HCT116 (cell line): Measurements from ENCODE around the gene CD69. TPM values are rescaled to one million over a fixed set of nuclear protein-coding genes. Genes with fewer than 3 reads are reported as not detected.

Experiments used
- ATAC-seq: fragments of 200-7000 bp; cut with Tn5 transposase; 2 replicates; pipeline ENCODE4 v1.9.1; 2020; ENCODE audit warnings: mild to moderate bottlenecking, moderate library complexity
- BruUV-seq: library from RNA; stranded (reverse); fragments of 400-500 nt; replicated peaks from 2 replicates; lab custom pipeline; 2021; lab: Mats Ljungman, UMichigan
- CTCF ChIA-PET: fragments of 300-600 bp; sonication (Branson Sonifier 250); formaldehyde crosslinking; loops from one replicate; lab custom pipeline; 2021; ENCODE audit warnings: antibody characterized with exemption; lab: Charles Lee
- POLR2A ChIA-PET: fragments of 300-600, 350-600 bp; sonication (Branson Sonifier 250); formaldehyde crosslinking; loops from one replicate; lab custom pipeline; 2021; ENCODE audit warnings: antibody characterized with exemption; lab: Charles Lee
- RAD21 ChIA-PET, 2 experiments: fragments of 300-600 bp; sonication (Branson Sonifier 250); formaldehyde crosslinking; loops; one replicate each; lab custom pipeline; 2023; ENCODE audit warnings: low total read pairs in 2 of 2; ENCODE audit not compliant: uncharacterized antibody in 2 of 2, unreplicated experiment in 2 of 2, low non-redundant PET in 1 of 2; lab: Charles Lee
- DNase-seq: peaks from one replicate; pipeline ENCODE4 v3.0.0-alpha.2; 2010; ENCODE audit warnings: low read depth, low spot score
- H2AFZ ChIP-seq: fragments of 200-600 bp; shearing (Covaris generic), sonication (generic); 2 replicates; pipeline ENCODE4 v1.6.1; 2017; ENCODE audit warnings: low read depth, mixed run types, mixed read lengths, antibody characterized with exemption, low read length; ENCODE audit not compliant: poor library complexity, severe bottlenecking
- H3K27ac ChIP-seq: 2 replicates; pipeline ENCODE4 v1.5.1; 2012; ENCODE audit warnings: low read depth, low read length
- H3K27me3 ChIP-seq: fragments of 200-600 bp; sonication (generic); 2 replicates; pipeline ENCODE4 v1.6.1; 2016; ENCODE audit warnings: mixed run types, low read length, mixed read lengths; ENCODE audit not compliant: insufficient read depth
- H3K36me3 ChIP-seq, 2 experiments: fragments of 200-500 bp in 1 of 2; fragments of 200-600 bp in 1 of 2; sonication (Bioruptor generic) in 1 of 2; sonication (generic) in 1 of 2; 2 replicates each; pipeline versions ENCODE4 v1.5.1 to v1.6.1; 2014 to 2016; ENCODE audit warnings: low read length in 2 of 2, inconsistent platforms in 1 of 2, mixed read lengths in 1 of 2, mixed run types in 1 of 2; ENCODE audit not compliant: insufficient read depth in 2 of 2, control insufficient read depth in 1 of 2
- H3K4me1 ChIP-seq, 2 experiments: fragments of 200-600 bp in 1 of 2; sonication (generic) in 1 of 2; 2 replicates each; pipeline versions ENCODE4 v1.5.1 to v1.6.1; 2012 to 2017; ENCODE audit warnings: low read length in 2 of 2, inconsistent platforms in 1 of 2, mild to moderate bottlenecking in 1 of 2, mixed read lengths in 1 of 2, mixed run types in 1 of 2, moderate library complexity in 1 of 2; ENCODE audit not compliant: insufficient read depth in 2 of 2, control insufficient read depth in 1 of 2
- H3K4me2 ChIP-seq: fragments of 200-600 bp; sonication (generic); 2 replicates; pipeline ENCODE4 v1.6.1; 2017; ENCODE audit warnings: mixed run types, low read length, mixed read lengths
- H3K4me3 ChIP-seq, 2 experiments: fragments of 200-600 bp in 1 of 2; sonication (generic) in 1 of 2; replicated peaks in 1 of 2; 2 replicates each; pipeline ENCODE4 v1.5.1; 2011 to 2016; ENCODE audit warnings: low read length in 2 of 2, control low read depth in 1 of 2, low read depth in 1 of 2, mild to moderate bottlenecking in 1 of 2, mixed read lengths in 1 of 2, mixed run types in 1 of 2
- H3K79me2 ChIP-seq: fragments of 200-600 bp; sonication (generic); 2 replicates; pipeline ENCODE4 v1.6.1; 2017; ENCODE audit warnings: mild to moderate bottlenecking, mixed run types, low read length, moderate library complexity, mixed read lengths; ENCODE audit not compliant: insufficient read depth
- H3K9ac ChIP-seq: fragments of 200-600 bp; sonication (generic); 2 replicates; pipeline ENCODE4 v1.6.1; 2016; ENCODE audit warnings: low read length, mixed read lengths
- H3K9me2 ChIP-seq: fragments of 200-600 bp; sonication (generic), shearing (Covaris generic); 2 replicates; pipeline ENCODE4 v1.6.1; 2017; ENCODE audit warnings: mixed run types, mild to moderate bottlenecking, moderate library complexity; ENCODE audit not compliant: insufficient read depth
- H3K9me3 ChIP-seq, 2 experiments: fragments of 200-500 bp in 1 of 2; fragments of 200-600 bp in 1 of 2; sonication (Bioruptor generic) in 1 of 2; sonication (generic) in 1 of 2; 2 replicates each; pipeline ENCODE4 v1.6.1; 2014 to 2017; ENCODE audit warnings: low read length in 2 of 2, mixed read lengths in 2 of 2, inconsistent platforms in 1 of 2, low read depth in 1 of 2, mild to moderate bottlenecking in 1 of 2, mixed run types in 1 of 2, moderate library complexity in 1 of 2; ENCODE audit not compliant: control insufficient read depth in 1 of 2, insufficient read depth in 1 of 2
- H4K20me1 ChIP-seq: fragments of 200-600 bp; sonication (generic), shearing (Covaris generic); 2 replicates; pipeline ENCODE4 v1.6.1; 2017; ENCODE audit warnings: mixed run types, mild to moderate bottlenecking, moderate library complexity; ENCODE audit not compliant: insufficient read depth
- CEBPB ChIP-seq: IDR thresholded peaks from 2 replicates; pipeline ENCODE4 v1.6.1; 2012; ENCODE audit warnings: low read depth
- ELF1 ChIP-seq: IDR thresholded peaks from 2 replicates; pipeline ENCODE4 v1.6.1; 2012; ENCODE audit warnings: low read depth, borderline replicate concordance
- EZH2phosphoT487 ChIP-seq: fragments of 200-600 bp; IDR thresholded peaks from 2 replicates; pipeline ENCODE4 v1.6.1; 2018; ENCODE audit warnings: antibody characterized with exemption, borderline replicate concordance
- FOSL1 ChIP-seq: IDR thresholded peaks from 2 replicates; pipeline ENCODE4 v1.6.1; 2012; ENCODE audit warnings: low read depth
- POLR2A ChIP-seq: IDR thresholded peaks from 2 replicates; pipeline ENCODE4 v1.7.0; 2011; ENCODE audit warnings: borderline replicate concordance; ENCODE audit not compliant: insufficient read depth, insufficient read length; ENCODE audit errors: extremely low read depth
- POLR2AphosphoS5 ChIP-seq: IDR thresholded peaks from 2 replicates; pipeline ENCODE4 v1.6.1; 2011; ENCODE audit warnings: mild to moderate bottlenecking, low read depth, low read length, moderate library complexity
- RAD21 ChIP-seq: IDR thresholded peaks from 2 replicates; pipeline ENCODE4 v1.6.1; 2012; ENCODE audit warnings: low read depth, mild to moderate bottlenecking
- SIN3A ChIP-seq: IDR thresholded peaks from 2 replicates; pipeline ENCODE4 v1.6.1; 2012; ENCODE audit warnings: low read depth
- ZNF274 ChIP-seq: fragments of 200-500 bp; sonication (Bioruptor generic); IDR thresholded peaks from 2 replicates; pipeline ENCODE4 v1.6.1; 2014; ENCODE audit warnings: mild to moderate bottlenecking, low read depth, low read length, inconsistent platforms
- intact Hi-C: fragments of 100-400 bp; cut with micrococcal nuclease; formaldehyde crosslinking; loops from 2 replicates; pipeline ENCODE4 v1.10.0; 2022
- total RNA-seq: library from RNA; stranded (reverse); gene quantifications from one replicate; pipeline ENCODE4 v1.2.1, GENCODE V29; 2021; ENCODE audit not compliant: unreplicated experiment
- TF ChIP-seq, protein P1 (sequence below): IDR thresholded peaks from 2 replicates; pipeline ENCODE4 v1.6.1; 2011; ENCODE audit warnings: mild to moderate bottlenecking, low read length, moderate library complexity; ENCODE audit not compliant: insufficient replicate concordance; ENCODE audit errors: extremely low read depth
- TF ChIP-seq, protein P2 (sequence below): IDR thresholded peaks from 2 replicates; pipeline ENCODE4 v1.6.1; 2012

Gene CD69
- total RNA-seq, 1 experiment from 2014 or later, result not detected

- TF ChIP-seq CEBPB (no peak), POLR2AphosphoS5 (no peak)
- TF ChIP-seq, protein P1, sequence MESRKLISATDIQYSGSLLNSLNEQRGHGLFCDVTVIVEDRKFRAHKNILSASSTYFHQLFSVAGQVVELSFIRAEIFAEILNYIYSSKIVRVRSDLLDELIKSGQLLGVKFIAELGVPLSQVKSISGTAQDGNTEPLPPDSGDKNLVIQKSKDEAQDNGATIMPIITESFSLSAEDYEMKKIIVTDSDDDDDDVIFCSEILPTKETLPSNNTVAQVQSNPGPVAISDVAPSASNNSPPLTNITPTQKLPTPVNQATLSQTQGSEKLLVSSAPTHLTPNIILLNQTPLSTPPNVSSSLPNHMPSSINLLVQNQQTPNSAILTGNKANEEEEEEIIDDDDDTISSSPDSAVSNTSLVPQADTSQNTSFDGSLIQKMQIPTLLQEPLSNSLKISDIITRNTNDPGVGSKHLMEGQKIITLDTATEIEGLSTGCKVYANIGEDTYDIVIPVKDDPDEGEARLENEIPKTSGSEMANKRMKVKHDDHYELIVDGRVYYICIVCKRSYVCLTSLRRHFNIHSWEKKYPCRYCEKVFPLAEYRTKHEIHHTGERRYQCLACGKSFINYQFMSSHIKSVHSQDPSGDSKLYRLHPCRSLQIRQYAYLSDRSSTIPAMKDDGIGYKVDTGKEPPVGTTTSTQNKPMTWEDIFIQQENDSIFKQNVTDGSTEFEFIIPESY, result no peak
- TF ChIP-seq, all 23 proteins: peak for 0
Measured at GRCh38 chr12:9731797-9732196, 28.9 kb downstream of the CD69 start (continued).

DNA sequence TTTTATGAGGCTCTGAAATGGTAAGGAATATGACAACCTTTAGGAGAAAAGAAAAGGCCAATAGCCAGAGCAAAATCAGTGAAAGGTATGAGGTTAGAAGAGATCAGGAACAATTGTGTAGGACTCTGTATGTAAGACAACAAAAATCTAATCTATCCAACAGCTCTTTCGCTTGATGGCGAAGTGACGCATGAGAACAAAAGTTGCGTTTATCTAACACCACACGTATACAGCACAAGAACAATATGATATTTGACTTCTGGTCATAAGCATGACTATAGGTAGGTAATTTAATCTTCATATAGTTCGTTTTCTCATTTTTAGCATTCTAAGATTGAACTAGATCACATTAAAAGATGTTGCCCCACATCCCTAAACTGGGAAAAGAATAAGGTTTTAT lies 29.3 kb downstream of the CD69 start:
- TF ChIP-seq POLR2A, result no peak
- no peak for TF ChIP-seq ZNF274
- TF ChIP-seq FOSL1, result no peak
- no peak for TF ChIP-seq RAD21
- TF ChIP-seq EZH2phosphoT487, result no peak
- TF ChIP-seq, protein P2, sequence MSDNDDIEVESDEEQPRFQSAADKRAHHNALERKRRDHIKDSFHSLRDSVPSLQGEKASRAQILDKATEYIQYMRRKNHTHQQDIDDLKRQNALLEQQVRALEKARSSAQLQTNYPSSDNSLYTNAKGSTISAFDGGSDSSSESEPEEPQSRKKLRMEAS, result no peak
- no peak for TF ChIP-seq ELF1
- no peak for TF ChIP-seq SIN3A
- RAD21 ChIA-PET, result no interaction called here
- no peaks in the 10 kb centered on the region for H3K9me2 ChIP-seq
- no peaks in the 10 kb centered on the region for H3K36me3 ChIP-seq
- peaks cover 49% of the 10 kb centered on the region for H3K27me3 ChIP-seq
- H3K4me3 ChIP-seq, result no peak overlapping the region
- DNase-seq (no peak), ATAC-seq (no peak)
- CTCF ChIA-PET, result interaction anchor here (3.0 kb wide), 1 partner anchor 11 kb away, joined by 20 read pairs; no protein-coding TSS in a partner anchor
- H2AFZ ChIP-seq, result no peak overlapping the region
- no peak overlapping the region for H3K27ac ChIP-seq
- POLR2A ChIA-PET, result no interaction called here
- H3K9me3 ChIP-seq, result no peaks in the 10 kb centered on the region
- H3K79me2 ChIP-seq, result no peaks in the 10 kb centered on the region
- H3K9ac ChIP-seq, result no peak overlapping the region
- H3K4me2 ChIP-seq, result no peak overlapping the region
- intact Hi-C loops, result no loop called here
- H4K20me1 ChIP-seq, result no peaks in the 10 kb centered on the region
- BruUV-seq, result no TSS peak
- no peaks in the 10 kb centered on the region for H3K4me1 ChIP-seq
